Neutrophil (primary cell): ENCODE results near the gene TGFBR3L.
A peak's percentile ranks its signal among the peaks of the same experiment; 100 is the strongest.

ENCODE experiments used
- H3K27ac ChIP-seq: fragments of 200-600 bp; sonication (generic); 2 replicates; pipeline ENCODE4 v1.5.1; 2016; ENCODE audit warnings: mild to moderate bottlenecking, moderate library complexity
- H3K27me3 ChIP-seq: fragments of 200-600 bp; sonication (generic); 2 replicates; pipeline ENCODE4 v1.6.0; 2016; ENCODE audit warnings: mild to moderate bottlenecking
- H3K36me3 ChIP-seq: fragments of 200-600 bp; sonication (generic); 2 replicates; pipeline ENCODE4 v1.5.1; 2017
- H3K4me1 ChIP-seq, 2 experiments: fragments of 200-600 bp in 1 of 2; sonication (generic) in 1 of 2; 1 replicate in 1 of 2; 2 replicates in 1 of 2; pipeline versions ENCODE4 v1.5.1 to v1.6.1; 2013 to 2016; ENCODE audit warnings: low read depth in 1 of 2, low read length in 1 of 2, mild to moderate bottlenecking in 1 of 2, moderate library complexity in 1 of 2; ENCODE audit not compliant: control insufficient read depth in 1 of 2, insufficient read depth in 1 of 2
- H3K4me3 ChIP-seq, 2 experiments: fragments of 200-600 bp in 1 of 2; sonication (generic) in 1 of 2; 1 replicate in 1 of 2; 2 replicates in 1 of 2; pipeline ENCODE4 v1.5.1; 2013 to 2016; ENCODE audit warnings: low read depth in 1 of 2, low read length in 1 of 2, mild to moderate bottlenecking in 1 of 2, moderate library complexity in 1 of 2
- H3K9me3 ChIP-seq: fragments of 200-600 bp; sonication (generic); 2 replicates; pipeline ENCODE4 v1.5.1; 2016
- CTCF ChIP-seq: fragments of 200-600 bp; sonication (generic); IDR thresholded peaks from 2 replicates; pipeline ENCODE4 v1.5.1; 2016; ENCODE audit warnings: antibody characterized with exemption

The TGFBR3L gene

GRCh38 chr19:7921967-7922835 is 7.6 kb downstream of the TGFBR3L start:
- Histone ChIP-seq H3K4me3 (no peak overlapping the region), H3K27ac (peak overlapping the region; percentile 95), H3K9me3 (no peaks in the 10 kb centered on the region), H3K36me3 (no peaks in the 10 kb centered on the region), H3K4me1 (peaks cover 32 to 52% of the 10 kb centered on the region in 2 experiments), H3K27me3 (peaks cover 61% of the 10 kb centered on the region)
- no peak for TF ChIP-seq CTCF

GRCh38 chr19:7922836-7923195 is 8.2 kb downstream of the TGFBR3L start:
- no peaks in the 10 kb centered on the region for H3K9me3 ChIP-seq
- H3K27me3 ChIP-seq = peaks cover 55% of the 10 kb centered on the region
- H3K36me3 ChIP-seq = no peaks in the 10 kb centered on the region
- H3K4me1 ChIP-seq = peaks cover 26 to 46% of the 10 kb centered on the region in 2 experiments
- H3K4me3 ChIP-seq = no peak overlapping the region
- no peak for TF ChIP-seq CTCF
- no peak overlapping the region for H3K27ac ChIP-seq

GRCh38 chr19:7923295-7924191 is 8.9 kb downstream of the TGFBR3L start:
- TF ChIP-seq CTCF = no peak
- peaks cover 25 to 42% of the 10 kb centered on the region in 2 experiments for H3K4me1 ChIP-seq
- no peak overlapping the region for H3K4me3 ChIP-seq

GRCh38 chr19:7924241-7924640 is 9.6 kb downstream of the TGFBR3L start:
- Histone ChIP-seq H3K4me1 (peaks cover 25 to 42% of the 10 kb centered on the region in 2 experiments), H3K27me3 (peaks cover 40% of the 10 kb centered on the region), H3K4me3 (no peak overlapping the region), H3K36me3 (no peaks in the 10 kb centered on the region), H3K27ac (no peak overlapping the region), H3K9me3 (no peaks in the 10 kb centered on the region)
- TF ChIP-seq CTCF = no peak

More at GRCh38 chr19:7923295-7924191, 8.9 kb downstream of the TGFBR3L start:
- Histone ChIP-seq H3K27me3 (peaks cover 47% of the 10 kb centered on the region), H3K27ac (no peak overlapping the region), H3K36me3 (no peaks in the 10 kb centered on the region), H3K9me3 (no peaks in the 10 kb centered on the region)

GRCh38 chr19:7924651-7925170 is 10.1 kb downstream of the TGFBR3L start:
- peak overlapping the region; percentile 40 to 60 for H3K4me3 ChIP-seq
- H3K36me3 ChIP-seq = no peaks in the 10 kb centered on the region
- no peak for TF ChIP-seq CTCF
- peaks cover 36% of the 10 kb centered on the region for H3K27me3 ChIP-seq
- H3K27ac ChIP-seq = no peak overlapping the region
- peaks cover 21 to 38% of the 10 kb centered on the region in 2 experiments for H3K4me1 ChIP-seq
- H3K9me3 ChIP-seq = no peaks in the 10 kb centered on the region
